GOT3 (cell line): Measurements from ENCODE around the gene CRBN.

Experiments used
- DNase-seq: peaks from one replicate; lab custom pipeline; 2025; ENCODE audit warnings: mixed read lengths; lab: John Stamatoyannopoulos, UW

Gene CRBN

GRCh38 chr3:3110299-3110630 is 69.2 kb downstream of the CRBN start, which contains the start of gene IL5RA:
IL5RA (minus strand) TSS chr3:3110374; CDS start chr3:3104984, 5,390 bp downstream.
- DNase-seq: no peak

- DNase-seq: no peak
These were observed 69.8 kb downstream of the CRBN start for GRCh38 chr3:3109407-3110298.

DNA sequence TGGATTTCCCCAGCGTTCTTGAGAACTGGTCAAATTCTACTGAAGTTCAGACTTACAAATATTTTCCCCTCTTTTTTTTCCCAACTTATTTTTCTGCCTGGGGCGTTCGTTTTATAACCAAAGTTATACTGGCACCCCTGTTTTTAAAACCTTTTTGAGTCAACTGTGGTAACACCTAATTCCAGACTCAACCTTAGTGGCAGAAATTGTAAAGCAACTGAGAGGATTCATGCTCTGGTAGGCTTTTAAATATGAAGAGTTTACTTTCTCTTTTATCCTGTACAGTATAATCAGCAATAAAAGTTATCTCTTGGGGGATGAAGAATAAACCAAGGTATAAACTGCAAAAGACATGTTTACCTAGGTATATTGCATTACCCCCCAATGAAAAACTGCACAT is 71.6 kb downstream of the CRBN start:
- no peak for DNase-seq

GRCh38 chr3:3107181-3107580 is 72.3 kb downstream of the CRBN start:
- DNase-seq: no peak

- DNase-seq: no peak
These were observed 73.7 kb downstream of the CRBN start for GRCh38 chr3:3105815-3106214.

DNA sequence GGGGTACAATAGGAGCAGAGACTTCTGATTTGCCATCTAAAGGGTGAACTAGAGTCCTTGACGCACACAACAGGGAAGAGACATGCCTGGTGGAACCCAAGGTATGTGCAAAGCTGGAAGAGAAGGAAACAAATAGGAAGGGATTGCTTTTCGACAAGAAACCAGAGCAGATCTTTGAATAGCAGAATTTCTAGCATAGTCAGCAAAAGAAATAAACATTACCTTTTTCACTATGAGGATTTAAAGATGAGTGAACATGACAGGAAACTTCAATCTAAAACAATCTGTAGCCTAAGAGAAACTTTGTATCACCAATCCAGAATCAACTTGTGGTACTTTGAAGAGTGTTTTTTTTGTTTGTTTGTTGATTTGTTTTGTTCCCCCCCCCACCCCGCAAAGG is 74.2 kb downstream of the CRBN start:
- DNase-seq: no peak

GRCh38 chr3:3102751-3103150 is 76.7 kb downstream of the CRBN start:
- no peak for DNase-seq

GRCh38 chr3:3101660-3102458 is 77.6 kb downstream of the CRBN start:
- DNase-seq: no peak
